Vagina (tissue), 2 donors: ENCODE data around the gene TNS3.

Experiments used
- CTCF ChIP-seq, 3 experiments: fragments of 450-650 bp in 2 of 3; fragments of 200-600 bp in 1 of 3; sonication (generic) in 1 of 3; IDR thresholded peaks; one replicate each; pipeline ENCODE4 v1.5.1; 2017 to 2019; ENCODE audit warnings: antibody characterized with exemption in 3 of 3, mild to moderate bottlenecking in 2 of 3, moderate library complexity in 2 of 3
- POLR2A ChIP-seq, 2 donors: fragments of 450-650 bp; IDR thresholded peaks; one replicate each; pipeline ENCODE4 v1.6.1; 2017; ENCODE audit warnings: antibody characterized with exemption in 2 of 2, mild to moderate bottlenecking in 2 of 2, moderate library complexity in 2 of 2

- no peak for TF ChIP-seq CTCF (IDR thresholded peaks at IDR 0.05)
- TF ChIP-seq POLR2A (IDR thresholded peaks at IDR 0.05) = no peak
Measured at GRCh38 chr7:47295606-47296005, 286.3 kb downstream of the TNS3 start.
